Suppressor macrophage (primary cell): ENCODE measurements around the gene ASCL2.
A peak's percentile ranks its signal among the peaks of the same experiment; 100 is the strongest.
"Not testable (repeated sequence)": the region's sequence is repeated elsewhere in the genome, so short reads cannot be mapped to it uniquely, and the experiment has no call there.

Experiments
- DNase-seq, 4 experiments: peaks; one replicate each; pipeline ENCODE4 v3.0.0-alpha.2; 2020 to 2022

ASCL2 gene

GRCh38 chr11:2296913-2297622 is 26.7 kb upstream of the ASCL2 start:
- DNase-seq, result no peak

- DNase-seq, result no peak
Observed at GRCh38 chr11:2295971-2296912, 25.9 kb upstream of the ASCL2 start.

GRCh38 chr11:2294926-2295290 is 24.5 kb upstream of the ASCL2 start:
- DNase-seq, result no peak

DNA sequence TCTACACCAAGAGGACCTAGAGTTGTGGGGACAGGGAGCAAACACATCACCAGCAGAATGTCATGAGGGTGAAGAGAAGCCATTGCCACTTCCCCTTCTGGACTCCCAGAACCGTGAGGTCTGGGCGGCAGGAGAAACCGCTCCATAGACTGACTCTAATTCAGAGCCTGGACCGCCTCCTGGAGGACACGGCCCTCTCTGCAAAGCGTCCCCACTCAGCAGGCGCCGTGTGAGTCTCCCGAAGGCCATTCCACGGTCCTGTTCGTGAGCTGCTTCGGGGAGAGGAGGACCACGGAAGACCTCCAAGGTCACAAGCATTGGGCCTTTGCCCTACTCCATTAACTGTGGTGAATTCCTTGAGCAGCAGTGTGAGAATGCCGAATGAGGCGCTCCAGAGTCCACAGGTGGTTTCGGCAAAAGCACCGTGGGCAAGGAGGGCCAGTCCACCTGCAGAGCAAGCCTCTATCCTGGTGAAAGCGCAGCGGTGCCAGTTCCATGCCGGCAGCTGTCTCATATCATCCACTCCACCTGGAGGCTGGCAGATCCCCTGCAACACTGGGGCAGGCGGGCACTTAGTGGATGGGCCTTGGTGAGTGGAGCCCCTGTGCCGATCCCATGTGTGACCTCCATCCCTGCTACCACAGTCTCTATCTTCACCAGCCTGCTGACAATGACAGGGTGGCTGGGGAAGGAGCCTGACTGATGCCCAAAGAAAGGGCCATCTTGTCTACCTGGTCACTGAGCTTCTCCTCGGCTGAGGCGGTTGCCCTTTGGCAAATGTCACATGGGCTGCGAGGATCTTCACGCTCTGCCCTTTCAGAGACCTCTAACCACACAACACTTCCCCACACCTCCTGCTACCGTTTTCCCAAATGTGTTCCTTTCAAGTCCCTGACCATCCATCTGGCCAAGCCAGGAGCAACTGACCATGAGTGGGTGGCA is 23.9 kb upstream of the ASCL2 start:
- peak; percentile 73 to 87 (median 84) for DNase-seq

DNA sequence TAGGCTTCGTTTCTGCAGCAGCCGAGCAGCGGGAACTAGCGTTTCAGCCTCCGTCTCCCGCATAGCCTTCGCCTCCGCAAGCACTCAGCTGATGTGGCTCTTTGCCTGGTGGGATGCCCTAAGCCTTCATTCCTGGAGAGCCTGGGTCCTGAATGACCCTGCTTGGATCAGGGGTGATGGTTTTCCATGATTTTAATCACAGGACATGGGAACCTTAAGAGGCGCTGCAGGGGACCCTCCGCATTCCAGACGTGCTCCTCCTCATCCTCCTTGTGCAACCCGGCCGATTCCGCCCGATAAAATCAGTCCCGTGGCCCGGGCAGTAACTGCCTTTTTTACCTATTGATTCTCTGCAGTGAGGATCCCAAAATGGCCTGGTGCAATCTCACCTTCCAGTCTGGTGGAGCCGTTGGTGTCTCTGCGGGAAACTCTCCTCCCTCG is 23.2 kb upstream of the ASCL2 start:
- DNase-seq, result no peak

DNA sequence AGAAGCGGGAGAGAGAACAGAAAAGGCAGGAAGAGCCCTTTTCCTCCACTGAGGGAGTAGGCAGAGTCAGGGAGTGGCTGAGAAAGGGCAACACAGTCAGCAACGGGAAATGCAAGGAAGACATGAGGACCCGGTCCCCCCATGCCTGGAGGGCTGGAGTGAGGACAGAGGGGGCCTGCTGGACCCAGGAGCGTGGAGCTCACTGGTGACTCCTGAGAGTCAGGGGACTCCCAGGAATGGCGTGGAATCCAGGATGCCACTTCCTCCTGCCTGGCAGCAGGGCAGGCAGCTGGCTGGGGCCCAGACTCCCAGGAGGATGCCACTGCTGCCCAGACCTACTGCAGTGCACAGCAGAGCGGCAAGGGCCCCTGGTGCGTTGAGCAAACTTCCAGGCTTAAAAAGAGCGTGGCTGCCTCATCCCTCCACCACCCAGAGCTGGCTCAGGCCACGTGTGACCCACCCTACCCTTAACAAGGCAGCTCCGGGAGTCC is 20.0 kb upstream of the ASCL2 start:
- DNase-seq, result no peak

DNA sequence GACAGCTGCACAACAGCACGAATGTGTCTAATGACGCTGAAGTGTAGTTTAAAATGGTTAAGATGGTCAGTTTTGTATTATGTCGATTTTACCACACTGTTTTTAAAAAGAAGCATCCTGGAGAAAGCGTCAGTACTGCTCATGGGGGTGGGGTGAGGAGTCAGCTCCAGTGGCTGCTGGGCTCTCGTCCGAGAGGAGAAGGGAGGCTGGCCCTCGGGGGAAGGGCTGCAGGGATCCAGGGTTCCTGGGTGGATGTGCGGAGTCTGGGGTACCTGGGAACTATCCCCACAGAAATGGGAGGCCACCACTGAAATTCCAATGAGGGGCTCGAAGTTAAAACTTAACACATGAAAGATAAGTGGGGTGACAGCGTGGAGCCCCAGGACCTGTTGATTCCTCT is 19.5 kb upstream of the ASCL2 start:
- no peak for DNase-seq

- DNase-seq, result no peak
Observed at GRCh38 chr11:2289350-2289749, 19.0 kb upstream of the ASCL2 start.

- DNase-seq, result peak; percentile 35 to 41 (median 36)
Observed at GRCh38 chr11:2287091-2287490, 16.7 kb upstream of the ASCL2 start.

GRCh38 chr11:2286350-2286749 is 16.0 kb upstream of the ASCL2 start:
- DNase-seq, result not testable (repeated sequence)

DNA sequence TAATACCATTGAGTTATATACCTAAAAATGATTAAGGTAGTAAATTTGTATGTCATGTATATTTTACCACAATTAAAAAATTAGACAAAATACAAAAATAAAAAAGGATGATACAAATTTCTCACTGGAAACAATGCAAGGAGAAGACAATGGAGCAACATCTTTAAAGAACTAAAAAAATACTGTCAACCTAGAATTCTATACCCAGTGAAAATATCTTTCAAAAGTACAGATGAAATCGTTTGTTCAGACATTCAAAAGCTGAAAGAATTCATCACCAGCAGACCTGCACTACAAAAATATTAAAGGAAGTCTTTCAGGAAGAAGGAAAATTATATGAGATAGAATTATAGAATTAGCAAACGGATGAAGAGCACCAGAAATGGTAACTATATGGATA is 9.8 kb upstream of the ASCL2 start:
- DNase-seq, result no peak

DNA sequence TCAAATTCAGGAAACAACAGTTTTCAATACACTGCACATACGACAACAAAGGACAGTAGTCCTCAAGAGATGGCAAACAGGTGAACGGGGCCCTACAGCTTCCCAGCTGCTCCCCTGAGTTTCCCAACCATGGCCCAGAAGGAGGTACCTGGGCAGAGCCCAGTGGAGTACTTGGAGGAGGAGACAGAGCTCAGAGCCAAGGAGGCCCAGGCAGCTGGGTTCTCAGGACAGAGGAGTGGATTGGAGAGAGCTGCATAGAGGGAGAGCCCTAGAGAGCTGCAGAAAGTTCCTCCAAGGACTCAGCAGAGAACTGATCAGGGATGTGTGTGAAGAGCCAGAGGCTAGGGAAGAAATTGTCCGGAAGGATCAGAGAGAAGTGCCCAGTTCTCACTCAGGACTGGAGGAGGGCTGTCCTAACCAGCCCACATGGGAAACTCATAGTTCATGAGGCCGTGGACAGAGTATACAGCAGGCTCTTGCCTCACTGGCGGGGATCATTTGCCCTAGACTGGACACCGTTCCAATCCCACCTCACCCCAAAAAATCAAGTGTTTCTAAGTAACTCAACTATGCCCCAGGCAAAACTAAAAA is 7.6 kb upstream of the ASCL2 start:
- no peak for DNase-seq

DNA sequence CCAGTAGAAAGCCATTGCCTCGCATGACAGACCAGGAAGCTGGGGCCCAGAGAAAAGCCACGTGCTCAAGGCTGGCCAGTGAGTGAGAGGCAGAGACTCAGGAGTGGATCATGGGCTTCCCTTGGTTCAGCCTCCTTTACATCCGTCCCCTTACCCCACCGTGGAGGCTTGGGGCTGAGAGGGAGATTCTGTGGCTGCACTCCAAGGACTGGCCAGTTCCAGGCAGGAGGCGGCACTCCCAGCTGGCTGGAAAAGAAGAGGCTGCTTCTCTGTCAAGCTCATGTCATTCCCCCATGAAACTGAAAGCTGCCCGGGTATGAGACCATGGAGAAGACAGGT is 6.6 kb upstream of the ASCL2 start:
- no peak for DNase-seq

- no peak for DNase-seq
Observed at GRCh38 chr11:2276280-2277007, 6.1 kb upstream of the ASCL2 start.

GRCh38 chr11:2275334-2276279 is 5.2 kb upstream of the ASCL2 start:
- DNase-seq, result no peak

GRCh38 chr11:2273771-2274170 is 3.4 kb upstream of the ASCL2 start:
- DNase-seq, result no peak

- no peak for DNase-seq
Observed at GRCh38 chr11:2273311-2273710, 2.9 kb upstream of the ASCL2 start.

- no peak for DNase-seq
Observed at GRCh38 chr11:2272946-2273280, 2.5 kb upstream of the ASCL2 start.

- DNase-seq, result no peak
Observed at GRCh38 chr11:2272228-2272945, 2.0 kb upstream of the ASCL2 start.
